HepG2 (cell line): ENCODE results near the gene SFXN5. TPM values are rescaled to one million over a fixed set of nuclear protein-coding genes. Genes with fewer than 3 reads are reported as not detected.

Experiments used
- HMG20A ChIP-seq: IDR thresholded peaks from 2 replicates; pipeline ENCODE4 v1.6.1; 2016; ENCODE audit warnings: borderline replicate concordance
- MYC ChIP-seq: sonication (generic); formaldehyde crosslinking; IDR thresholded peaks from 2 replicates; pipeline ENCODE4 v1.9.0; 2021; ENCODE audit warnings: missing genetic modification reagents, borderline replicate concordance
- POGZ ChIP-seq: sonication (generic); formaldehyde crosslinking; IDR thresholded peaks from 2 replicates; pipeline ENCODE4 v1.4.0; 2020; ENCODE audit warnings: mild to moderate bottlenecking, missing genetic modification reagents
- RXRA ChIP-seq: sonication (generic); formaldehyde crosslinking; IDR thresholded peaks from 2 replicates; pipeline ENCODE4 v1.5.1; 2020; ENCODE audit warnings: missing genetic modification reagents
- SOX13 ChIP-seq, 3 experiments: fragments of 450-650 bp in 1 of 3; sonication (generic) in 1 of 3; formaldehyde crosslinking in 1 of 3; IDR thresholded peaks in 2 of 3; conservative IDR thresholded peaks in 1 of 3; 2 replicates each; pipeline versions ENCODE4 v1.5.0 to v1.6.1; 2016 to 2020; ENCODE audit warnings: antibody characterized with exemption in 1 of 3, mild to moderate bottlenecking in 1 of 3, missing compliant biosample characterization in 1 of 3, missing genetic modification reagents in 1 of 3, moderate library complexity in 1 of 3
- SPEN ChIP-seq: sonication (generic); formaldehyde crosslinking; IDR thresholded peaks from 2 replicates; pipeline ENCODE4 v1.5.1; 2020; ENCODE audit warnings: low read depth, mild to moderate bottlenecking, missing genetic modification reagents
- TEAD3 ChIP-seq: optimal IDR thresholded peaks from 2 replicates; pipeline ENCODE3; 2016; ENCODE audit warnings: borderline replicate concordance
- THAP11 ChIP-seq: IDR thresholded peaks from 2 replicates; pipeline ENCODE4 v1.6.1; 2016; ENCODE audit warnings: missing biosample characterization, missing genetic modification reagents
- YEATS4 ChIP-seq: sonication (generic); formaldehyde crosslinking; IDR thresholded peaks from 2 replicates; pipeline ENCODE4 v1.4.0; 2020; ENCODE audit warnings: missing genetic modification reagents, borderline replicate concordance
- ZFX ChIP-seq: sonication (generic); formaldehyde crosslinking; IDR thresholded peaks from 2 replicates; pipeline ENCODE4 v1.4.0; 2020; ENCODE audit warnings: mild to moderate bottlenecking, low read depth, missing genetic modification reagents, moderate library complexity
- ZFY ChIP-seq: sonication (generic); formaldehyde crosslinking; IDR thresholded peaks from 2 replicates; pipeline ENCODE4 v1.4.0; 2020; ENCODE audit warnings: missing genetic modification reagents
- ZIK1 ChIP-seq: sonication (generic); formaldehyde crosslinking; IDR thresholded peaks from 2 replicates; pipeline ENCODE4 v1.5.0; 2020; ENCODE audit warnings: mild to moderate bottlenecking, low read depth, missing genetic modification reagents, borderline replicate concordance
- ZKSCAN5 ChIP-seq: sonication (generic); formaldehyde crosslinking; IDR thresholded peaks from 2 replicates; pipeline ENCODE4 v1.5.1; 2020; ENCODE audit warnings: mild to moderate bottlenecking, missing genetic modification reagents
- ZMYM3 ChIP-seq: sonication (generic); formaldehyde crosslinking; IDR thresholded peaks from 2 replicates; pipeline ENCODE4 v1.5.1; 2020; ENCODE audit warnings: mild to moderate bottlenecking, missing genetic modification reagents
- polyA plus RNA-seq, 8 experiments: library from polyadenylated mRNA; depleted of rRNA in 3 of 8; stranded (reverse) in 7 of 8; unstranded in 1 of 8; fragments of >200 nt; fragmentation: Illumina TruSeq in 4 of 8; extraction: Trizol in 4 of 8; gene quantifications; 2 replicates each; pipeline versions ENCODE4 v1.2.1 to v1.2.3, GENCODE V29; 2011 to 2016; ENCODE audit warnings: low read depth in 4 of 8, missing spikeins in 1 of 8, mixed read lengths in 1 of 8; ENCODE audit not compliant: insufficient read depth in 1 of 8
- total RNA-seq, 5 experiments: library from RNA; depleted of rRNA; stranded (reverse); fragments of >200 nt; fragmentation: Illumina TruSeq; extraction: Trizol; gene quantifications; 2 replicates each; pipeline ENCODE4 v1.2.3, GENCODE V29; 2016; ENCODE audit warnings: low read depth in 1 of 5
- TF ChIP-seq, protein P1 (sequence below): sonication (generic); formaldehyde crosslinking; IDR thresholded peaks from 2 replicates; pipeline ENCODE4 v1.4.0; 2020; ENCODE audit warnings: mild to moderate bottlenecking, missing genetic modification reagents
- TF ChIP-seq, protein P2 (sequence below): IDR thresholded peaks from 2 replicates; pipeline ENCODE4 v1.6.1; 2012; ENCODE audit warnings: inconsistent platforms
- TF ChIP-seq, protein P3 (sequence below): sonication (generic); formaldehyde crosslinking; IDR thresholded peaks from 2 replicates; pipeline ENCODE4 v1.8.0; 2022; ENCODE audit warnings: mild to moderate bottlenecking, missing genetic modification reagents; ENCODE audit not compliant: insufficient replicate concordance
- TF ChIP-seq, protein P4 (sequence below): sonication (generic); formaldehyde crosslinking; IDR thresholded peaks from 2 replicates; pipeline ENCODE4 v1.4.0; 2020; ENCODE audit warnings: low read depth, missing genetic modification reagents

SFXN5 gene
- total and polyA plus RNA-seq, 2 of the 13 experiments (the other 11 are each of a cell fraction or from before 2014, with no cell fraction given): 34.9 to 37.4 TPM

DNA sequence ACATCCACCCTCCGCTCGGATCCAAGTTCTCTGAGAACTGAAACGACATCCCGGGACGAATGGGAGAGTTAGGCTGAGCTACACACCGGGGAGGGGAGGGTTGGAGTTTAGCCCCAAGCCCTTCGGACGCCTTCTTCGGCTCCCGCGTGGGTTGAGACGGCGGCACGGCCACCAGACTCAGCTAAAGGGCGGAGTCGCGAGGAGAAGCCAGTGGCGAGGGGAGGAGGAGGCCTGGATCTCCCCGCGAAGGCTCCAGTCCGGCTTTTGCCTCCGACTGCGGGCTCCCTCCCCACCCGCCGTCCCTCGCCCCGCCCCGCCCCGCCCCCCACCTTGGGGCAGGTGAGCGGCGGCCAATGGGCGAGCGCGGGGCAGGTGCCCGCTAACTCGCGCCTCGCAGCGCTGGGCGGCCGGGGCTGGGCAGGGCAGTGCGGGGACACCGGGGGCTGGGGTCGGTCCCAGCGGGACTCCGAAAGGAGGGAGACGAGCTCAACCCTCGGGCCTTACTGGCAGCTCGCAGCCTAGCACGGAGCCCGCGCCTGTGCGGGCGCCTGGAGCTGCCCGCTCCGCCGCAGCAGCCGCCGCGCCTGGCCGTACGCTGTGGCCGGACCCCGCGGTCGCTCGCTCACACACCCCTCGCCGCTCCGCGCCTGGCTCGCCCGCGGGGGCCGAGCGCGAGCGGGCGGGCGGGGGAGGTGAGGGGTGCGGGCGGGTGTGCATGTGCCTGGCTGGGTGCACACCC lies 154.2 kb downstream of the SFXN5 start, which contains the start of gene EMX1 (continued):
- TF ChIP-seq, protein P1, sequence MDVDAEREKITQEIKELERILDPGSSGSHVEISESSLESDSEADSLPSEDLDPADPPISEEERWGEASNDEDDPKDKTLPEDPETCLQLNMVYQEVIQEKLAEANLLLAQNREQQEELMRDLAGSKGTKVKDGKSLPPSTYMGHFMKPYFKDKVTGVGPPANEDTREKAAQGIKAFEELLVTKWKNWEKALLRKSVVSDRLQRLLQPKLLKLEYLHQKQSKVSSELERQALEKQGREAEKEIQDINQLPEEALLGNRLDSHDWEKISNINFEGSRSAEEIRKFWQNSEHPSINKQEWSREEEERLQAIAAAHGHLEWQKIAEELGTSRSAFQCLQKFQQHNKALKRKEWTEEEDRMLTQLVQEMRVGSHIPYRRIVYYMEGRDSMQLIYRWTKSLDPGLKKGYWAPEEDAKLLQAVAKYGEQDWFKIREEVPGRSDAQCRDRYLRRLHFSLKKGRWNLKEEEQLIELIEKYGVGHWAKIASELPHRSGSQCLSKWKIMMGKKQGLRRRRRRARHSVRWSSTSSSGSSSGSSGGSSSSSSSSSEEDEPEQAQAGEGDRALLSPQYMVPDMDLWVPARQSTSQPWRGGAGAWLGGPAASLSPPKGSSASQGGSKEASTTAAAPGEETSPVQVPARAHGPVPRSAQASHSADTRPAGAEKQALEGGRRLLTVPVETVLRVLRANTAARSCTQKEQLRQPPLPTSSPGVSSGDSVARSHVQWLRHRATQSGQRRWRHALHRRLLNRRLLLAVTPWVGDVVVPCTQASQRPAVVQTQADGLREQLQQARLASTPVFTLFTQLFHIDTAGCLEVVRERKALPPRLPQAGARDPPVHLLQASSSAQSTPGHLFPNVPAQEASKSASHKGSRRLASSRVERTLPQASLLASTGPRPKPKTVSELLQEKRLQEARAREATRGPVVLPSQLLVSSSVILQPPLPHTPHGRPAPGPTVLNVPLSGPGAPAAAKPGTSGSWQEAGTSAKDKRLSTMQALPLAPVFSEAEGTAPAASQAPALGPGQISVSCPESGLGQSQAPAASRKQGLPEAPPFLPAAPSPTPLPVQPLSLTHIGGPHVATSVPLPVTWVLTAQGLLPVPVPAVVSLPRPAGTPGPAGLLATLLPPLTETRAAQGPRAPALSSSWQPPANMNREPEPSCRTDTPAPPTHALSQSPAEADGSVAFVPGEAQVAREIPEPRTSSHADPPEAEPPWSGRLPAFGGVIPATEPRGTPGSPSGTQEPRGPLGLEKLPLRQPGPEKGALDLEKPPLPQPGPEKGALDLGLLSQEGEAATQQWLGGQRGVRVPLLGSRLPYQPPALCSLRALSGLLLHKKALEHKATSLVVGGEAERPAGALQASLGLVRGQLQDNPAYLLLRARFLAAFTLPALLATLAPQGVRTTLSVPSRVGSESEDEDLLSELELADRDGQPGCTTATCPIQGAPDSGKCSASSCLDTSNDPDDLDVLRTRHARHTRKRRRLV (CRISPR knock-in tag): 0 out of 2 replicates have a peak, but pooled peaks have one; percentile 13
- TF ChIP-seq TEAD3 (CRISPR knock-in tag): peak; percentile 4
- peak; percentile 35 for TF ChIP-seq ZFY
- no peak for TF ChIP-seq RXRA (CRISPR knock-in tag)
- peak; percentile 50; the same call in 1 of the 2 replicates for TF ChIP-seq ZMYM3 (CRISPR knock-in tag)
- 0 out of 2 replicates have a peak, but pooled peaks have one; percentile 29 for TF ChIP-seq MYC
- TF ChIP-seq SPEN (CRISPR knock-in tag): peak; percentile 45; the same call in 1 of the 2 replicates
- TF ChIP-seq, protein P2, sequence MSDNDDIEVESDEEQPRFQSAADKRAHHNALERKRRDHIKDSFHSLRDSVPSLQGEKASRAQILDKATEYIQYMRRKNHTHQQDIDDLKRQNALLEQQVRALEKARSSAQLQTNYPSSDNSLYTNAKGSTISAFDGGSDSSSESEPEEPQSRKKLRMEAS: peak; percentile 85
- TF ChIP-seq ZIK1 (CRISPR knock-in tag): 0 out of 2 replicates have a peak, but pooled peaks have one; percentile 44
- no peak for TF ChIP-seq ZKSCAN5 (CRISPR knock-in tag)
- peak; percentile 5 for TF ChIP-seq YEATS4 (CRISPR knock-in tag)
- TF ChIP-seq, protein P3, sequence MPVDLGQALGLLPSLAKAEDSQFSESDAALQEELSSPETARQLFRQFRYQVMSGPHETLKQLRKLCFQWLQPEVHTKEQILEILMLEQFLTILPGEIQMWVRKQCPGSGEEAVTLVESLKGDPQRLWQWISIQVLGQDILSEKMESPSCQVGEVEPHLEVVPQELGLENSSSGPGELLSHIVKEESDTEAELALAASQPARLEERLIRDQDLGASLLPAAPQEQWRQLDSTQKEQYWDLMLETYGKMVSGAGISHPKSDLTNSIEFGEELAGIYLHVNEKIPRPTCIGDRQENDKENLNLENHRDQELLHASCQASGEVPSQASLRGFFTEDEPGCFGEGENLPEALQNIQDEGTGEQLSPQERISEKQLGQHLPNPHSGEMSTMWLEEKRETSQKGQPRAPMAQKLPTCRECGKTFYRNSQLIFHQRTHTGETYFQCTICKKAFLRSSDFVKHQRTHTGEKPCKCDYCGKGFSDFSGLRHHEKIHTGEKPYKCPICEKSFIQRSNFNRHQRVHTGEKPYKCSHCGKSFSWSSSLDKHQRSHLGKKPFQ (CRISPR knock-in tag): peak; percentile 41
- TF ChIP-seq HMG20A (CRISPR knock-in tag): no peak
- TF ChIP-seq SOX13 (IDR thresholded peaks at IDR 0.05): no peak
- peak in 1 of 2 experiments; percentile 4; a peak in 1 of 4 replicates for TF ChIP-seq SOX13 (CRISPR knock-in tag; conservative IDR thresholded peaks at IDR 0.05 in 1 of 2, IDR thresholded peaks at IDR 0.05 in 1 of 2)
- 0 out of 2 replicates have a peak, but pooled peaks have one; percentile 22 for TF ChIP-seq THAP11 (CRISPR knock-in tag)
- TF ChIP-seq, protein P4, sequence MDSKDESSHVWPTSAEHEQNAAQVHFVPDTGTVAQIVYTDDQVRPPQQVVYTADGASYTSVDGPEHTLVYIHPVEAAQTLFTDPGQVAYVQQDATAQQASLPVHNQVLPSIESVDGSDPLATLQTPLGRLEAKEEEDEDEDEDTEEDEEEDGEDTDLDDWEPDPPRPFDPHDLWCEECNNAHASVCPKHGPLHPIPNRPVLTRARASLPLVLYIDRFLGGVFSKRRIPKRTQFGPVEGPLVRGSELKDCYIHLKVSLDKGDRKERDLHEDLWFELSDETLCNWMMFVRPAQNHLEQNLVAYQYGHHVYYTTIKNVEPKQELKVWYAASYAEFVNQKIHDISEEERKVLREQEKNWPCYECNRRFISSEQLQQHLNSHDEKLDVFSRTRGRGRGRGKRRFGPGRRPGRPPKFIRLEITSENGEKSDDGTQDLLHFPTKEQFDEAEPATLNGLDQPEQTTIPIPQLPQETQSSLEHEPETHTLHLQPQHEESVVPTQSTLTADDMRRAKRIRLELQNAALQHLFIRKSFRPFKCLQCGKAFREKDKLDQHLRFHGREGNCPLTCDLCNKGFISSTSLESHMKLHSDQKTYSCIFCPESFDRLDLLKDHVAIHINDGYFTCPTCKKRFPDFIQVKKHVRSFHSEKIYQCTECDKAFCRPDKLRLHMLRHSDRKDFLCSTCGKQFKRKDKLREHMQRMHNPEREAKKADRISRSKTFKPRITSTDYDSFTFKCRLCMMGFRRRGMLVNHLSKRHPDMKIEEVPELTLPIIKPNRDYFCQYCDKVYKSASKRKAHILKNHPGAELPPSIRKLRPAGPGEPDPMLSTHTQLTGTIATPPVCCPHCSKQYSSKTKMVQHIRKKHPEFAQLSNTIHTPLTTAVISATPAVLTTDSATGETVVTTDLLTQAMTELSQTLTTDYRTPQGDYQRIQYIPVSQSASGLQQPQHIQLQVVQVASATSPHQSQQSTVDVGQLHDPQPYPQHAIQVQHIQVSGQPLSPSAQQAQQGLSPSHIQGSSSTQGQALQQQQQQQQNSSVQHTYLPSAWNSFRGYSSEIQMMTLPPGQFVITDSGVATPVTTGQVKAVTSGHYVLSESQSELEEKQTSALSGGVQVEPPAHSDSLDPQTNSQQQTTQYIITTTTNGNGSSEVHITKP (CRISPR knock-in tag): 0 out of 2 replicates have a peak, but pooled peaks have one; percentile 35
- TF ChIP-seq POGZ: 0 out of 2 replicates have a peak, but pooled peaks have one; percentile 22
- peak; percentile 71 for TF ChIP-seq ZFX (CRISPR knock-in tag)
